AG04450 (cell line): ENCODE results near the gene LAPTM5. TPM values are rescaled to one million over a fixed set of nuclear protein-coding genes. Genes with fewer than 3 reads are reported as not detected.

ENCODE experiments used
- CTCF ChIA-PET: fragments of 300-600, 350-600 bp; formaldehyde crosslinking; extraction: SDS; loops from one replicate; lab custom pipeline; 2022; ENCODE audit warnings: antibody characterized with exemption, inconsistent platforms; lab: Charles Lee
- POLR2A ChIA-PET: fragments of 350-600 bp; formaldehyde crosslinking; extraction: SDS; loops from one replicate; lab custom pipeline; 2021; ENCODE audit warnings: antibody characterized with exemption, inconsistent platforms; lab: Yijun Ruan, JAX
- DNase-seq: peaks from one replicate; pipeline ENCODE4 v3.0.0-alpha.2; 2011; ENCODE audit warnings: low read depth, low spot score
- H3K27ac ChIP-seq: one replicate; pipeline ENCODE4 v1.5.1; 2012; ENCODE audit warnings: low read depth, low read length, control low read depth
- H3K27me3 ChIP-seq: one replicate; pipeline ENCODE4 v1.6.0; 2012; ENCODE audit warnings: low read length; ENCODE audit not compliant: control insufficient read depth, insufficient read depth
- H3K4me3 ChIP-seq: 2 replicates; pipeline ENCODE4 v1.5.1; 2011; ENCODE audit warnings: mild to moderate bottlenecking, low read depth, low read length, control low read depth
- H3K9me3 ChIP-seq: 2 replicates; pipeline ENCODE4 v1.5.1; 2012; ENCODE audit warnings: low read length; ENCODE audit not compliant: control insufficient read depth, insufficient read depth
- polyA plus RNA-seq: library from polyadenylated mRNA; depleted of rRNA; stranded (reverse); fragments of >200 nt; gene quantifications from 2 replicates; pipeline ENCODE4 v1.2.3, GENCODE V29; 2011
- TF ChIP-seq, protein P1 (sequence below): IDR thresholded peaks from 2 replicates; pipeline ENCODE4 v1.5.1; 2011; ENCODE audit warnings: low read depth, low read length, control low read depth, inconsistent platforms

The LAPTM5 gene
- polyA plus RNA-seq, 1 experiment: 0.53 TPM

GRCh38 chr1:30749691-30750583 is 7.6 kb downstream of the LAPTM5 start:
- DNase-seq: no peak
- no peak overlapping the region for H3K4me3 ChIP-seq
- ChIA-PET CTCF (interaction anchor here (2.6 kb wide), 1 partner anchor 29 kb away, joined by 17 read pairs; no protein-coding TSS in a partner anchor), POLR2A (no interaction called here)
- H3K27me3 ChIP-seq: peaks cover 20% of the 10 kb centered on the region
- no peaks in the 10 kb centered on the region for H3K9me3 ChIP-seq
- TF ChIP-seq, protein P1, sequence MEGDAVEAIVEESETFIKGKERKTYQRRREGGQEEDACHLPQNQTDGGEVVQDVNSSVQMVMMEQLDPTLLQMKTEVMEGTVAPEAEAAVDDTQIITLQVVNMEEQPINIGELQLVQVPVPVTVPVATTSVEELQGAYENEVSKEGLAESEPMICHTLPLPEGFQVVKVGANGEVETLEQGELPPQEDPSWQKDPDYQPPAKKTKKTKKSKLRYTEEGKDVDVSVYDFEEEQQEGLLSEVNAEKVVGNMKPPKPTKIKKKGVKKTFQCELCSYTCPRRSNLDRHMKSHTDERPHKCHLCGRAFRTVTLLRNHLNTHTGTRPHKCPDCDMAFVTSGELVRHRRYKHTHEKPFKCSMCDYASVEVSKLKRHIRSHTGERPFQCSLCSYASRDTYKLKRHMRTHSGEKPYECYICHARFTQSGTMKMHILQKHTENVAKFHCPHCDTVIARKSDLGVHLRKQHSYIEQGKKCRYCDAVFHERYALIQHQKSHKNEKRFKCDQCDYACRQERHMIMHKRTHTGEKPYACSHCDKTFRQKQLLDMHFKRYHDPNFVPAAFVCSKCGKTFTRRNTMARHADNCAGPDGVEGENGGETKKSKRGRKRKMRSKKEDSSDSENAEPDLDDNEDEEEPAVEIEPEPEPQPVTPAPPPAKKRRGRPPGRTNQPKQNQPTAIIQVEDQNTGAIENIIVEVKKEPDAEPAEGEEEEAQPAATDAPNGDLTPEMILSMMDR: no peak
- H3K27ac ChIP-seq: no peak overlapping the region

- CTCF ChIA-PET: interaction anchor here (2.6 kb wide), 1 partner anchor 30 kb away, joined by 17 read pairs; no protein-coding TSS in a partner anchor
- Histone ChIP-seq H3K27me3 (peaks cover 10% of the 10 kb centered on the region), H3K4me3 (no peak overlapping the region), H3K27ac (no peak overlapping the region), H3K9me3 (no peaks in the 10 kb centered on the region)
- POLR2A ChIA-PET: no interaction called here
- DNase-seq: no peak
- TF ChIP-seq, protein P1: no peak
These were observed 8.7 kb downstream of the LAPTM5 start for GRCh38 chr1:30748699-30749401.

GRCh38 chr1:30748098-30748698 is 9.4 kb downstream of the LAPTM5 start:
- no peak overlapping the region for H3K27ac ChIP-seq
- H3K27me3 ChIP-seq: peaks cover 6% of the 10 kb centered on the region
- no peak overlapping the region for H3K4me3 ChIP-seq
- ChIA-PET POLR2A (no interaction called here), CTCF (interaction anchor here (2.6 kb wide), 1 partner anchor 31 kb away, joined by 17 read pairs; no protein-coding TSS in a partner anchor)
- DNase-seq: no peak
- TF ChIP-seq, protein P1: no peak
- no peaks in the 10 kb centered on the region for H3K9me3 ChIP-seq

DNA sequence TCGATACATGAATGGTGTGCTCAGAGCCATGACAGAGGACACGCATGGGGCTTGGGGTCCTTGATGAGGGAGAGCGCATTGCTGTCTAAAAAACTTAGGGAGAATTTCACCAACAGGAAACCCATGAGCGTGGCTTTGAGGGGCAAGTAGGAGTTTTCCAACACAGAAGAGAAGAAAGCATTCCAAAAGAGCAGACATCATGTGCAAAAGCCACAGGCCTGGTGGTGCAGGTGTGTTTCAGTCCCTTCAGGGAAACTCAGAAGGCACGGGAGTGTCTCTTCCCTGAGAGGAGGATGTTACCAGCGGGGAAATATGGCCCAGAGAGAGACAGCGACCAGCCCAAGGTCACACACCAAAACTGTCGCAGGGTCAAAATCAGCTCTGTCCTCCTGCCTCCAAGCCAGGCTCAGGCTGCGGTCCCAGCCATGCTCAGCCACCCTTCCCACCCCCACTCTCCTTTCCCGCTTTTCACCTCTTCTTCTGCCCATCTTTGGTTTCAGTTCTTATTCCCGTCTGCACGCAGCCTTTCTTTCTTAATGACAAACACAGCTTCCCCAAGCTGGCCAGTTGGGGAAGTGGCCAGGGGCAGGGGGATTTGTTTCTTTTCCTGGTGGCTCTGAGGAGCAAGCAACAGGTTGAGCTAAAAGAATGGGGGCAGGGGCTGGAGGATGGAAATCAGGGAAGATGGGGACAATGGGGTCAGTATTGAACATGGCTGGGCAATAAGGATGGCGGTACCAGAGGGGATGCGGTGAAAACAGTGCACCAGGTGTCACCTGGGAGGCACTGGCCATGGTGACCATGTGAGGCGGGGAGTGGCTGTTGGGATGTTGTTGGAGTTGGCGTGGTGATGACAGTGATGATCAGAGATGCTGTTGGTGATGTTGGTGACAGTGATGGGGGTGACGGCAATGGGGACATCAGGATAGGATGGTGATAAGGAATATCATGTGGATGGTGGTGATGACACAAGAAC is 10.3 kb downstream of the LAPTM5 start:
- TF ChIP-seq, protein P1: no peak
- CTCF ChIA-PET: interaction anchor here (2.6 kb wide), 1 partner anchor 32 kb away, joined by 17 read pairs; no protein-coding TSS in a partner anchor
- DNase-seq: no peak
- POLR2A ChIA-PET: interaction anchor here (0.6 kb wide), 1 partner anchor 21 kb away, joined by 4 read pairs; no protein-coding TSS in a partner anchor
- H3K27me3 ChIP-seq: peaks cover 10% of the 10 kb centered on the region
- no peak overlapping the region for H3K4me3 ChIP-seq
- no peaks in the 10 kb centered on the region for H3K9me3 ChIP-seq
- H3K27ac ChIP-seq: no peak overlapping the region
